Mesendoderm (in vitro differentiated cells): ENCODE measurements around the gene MUS81.

Experiments
- DNase-seq: peaks from one replicate; pipeline ENCODE4 v3.0.0; 2013
- H2AK5ac ChIP-seq: 2 replicates; pipeline ENCODE4 v1.6.1; 2013; ENCODE audit warnings: low read length, inconsistent platforms
- H2BK120ac ChIP-seq: 2 replicates; pipeline ENCODE4 v1.6.1; 2013; ENCODE audit warnings: low read depth, mild to moderate bottlenecking, low read length, moderate library complexity, mixed read lengths
- H2BK15ac ChIP-seq: replicated peaks from 2 replicates; pipeline ENCODE4 v1.6.1; 2013; ENCODE audit warnings: low read depth, mild to moderate bottlenecking, moderate library complexity
- H2BK5ac ChIP-seq: 2 replicates; pipeline ENCODE4 v1.6.1; 2013; ENCODE audit warnings: low read length, inconsistent platforms
- H3K18ac ChIP-seq: 2 replicates; pipeline ENCODE4 v1.6.1; 2013; ENCODE audit warnings: mild to moderate bottlenecking, low read length, mixed read lengths
- H3K23ac ChIP-seq: one replicate; pipeline ENCODE4 v1.6.1; 2013; ENCODE audit warnings: low read length
- H3K27ac ChIP-seq: 2 replicates; pipeline ENCODE4 v1.5.1; 2013; ENCODE audit warnings: low read depth, mild to moderate bottlenecking, inconsistent platforms, low read length, moderate library complexity
- H3K27me3 ChIP-seq: 2 replicates; pipeline ENCODE4 v1.6.1; 2013; ENCODE audit warnings: low read length, control low read depth, mild to moderate bottlenecking, inconsistent platforms; ENCODE audit not compliant: insufficient read depth, poor library complexity
- H3K36me3 ChIP-seq: 2 replicates; pipeline ENCODE4 v1.6.1; 2013; ENCODE audit warnings: low read length, inconsistent platforms; ENCODE audit not compliant: control insufficient read depth, insufficient read depth
- H3K4ac ChIP-seq: one replicate; pipeline ENCODE4 v1.6.1; 2013; ENCODE audit warnings: low read depth, mild to moderate bottlenecking, low read length, moderate library complexity
- H3K4me1 ChIP-seq: 2 replicates; pipeline ENCODE4 v1.6.1; 2013; ENCODE audit warnings: low read depth, low read length, inconsistent platforms; ENCODE audit not compliant: control insufficient read depth
- H3K4me2 ChIP-seq: 2 replicates; pipeline ENCODE4 v1.6.1; 2013; ENCODE audit warnings: low read length
- H3K4me3 ChIP-seq: 2 replicates; pipeline ENCODE4 v1.5.1; 2013; ENCODE audit warnings: mild to moderate bottlenecking, low read length
- H3K56ac ChIP-seq: one replicate; pipeline ENCODE4 v1.6.1; 2013; ENCODE audit warnings: low read length
- H3K79me1 ChIP-seq: 2 replicates; pipeline ENCODE4 v1.6.1; 2013; ENCODE audit warnings: low read length, inconsistent platforms
- H3K79me2 ChIP-seq: 2 replicates; pipeline ENCODE4 v1.6.1; 2013; ENCODE audit warnings: mild to moderate bottlenecking, low read length; ENCODE audit not compliant: control insufficient read depth, insufficient read depth
- H3K9ac ChIP-seq: 2 replicates; pipeline ENCODE4 v1.6.1; 2013; ENCODE audit warnings: low read length, inconsistent platforms
- H4K5ac ChIP-seq: one replicate; pipeline ENCODE4 v1.6.1; 2013; ENCODE audit warnings: low read length
- H4K8ac ChIP-seq: one replicate; pipeline ENCODE4 v1.6.1; 2013; ENCODE audit warnings: low read depth, mild to moderate bottlenecking, control low read depth, low read length, moderate library complexity
- WGBS: extraction: QIAGEN DNeasy Blood & Tissue Kit; methylation state at CpG from one replicate; pipeline ENCODE4 v1.1.7; 2013; ENCODE audit warnings: low lambda C conversion rate, missing lambda C conversion rate; ENCODE audit not compliant: insufficient coverage; ENCODE audit errors: extremely low coverage; 5-methylcytosine and 5-hydroxymethylcytosine counted together

Gene MUS81

GRCh38 chr11:65900899-65901180, 40.6 kb downstream of the MUS81 start:
- Histone ChIP-seq H2BK15ac (no peak overlapping the region), H3K79me1 (no peaks in the 10 kb centered on the region), H3K9ac (no peak overlapping the region), H3K56ac (no peak overlapping the region), H3K4me3 (no peak overlapping the region), H3K4me2 (no peak overlapping the region), H3K4ac (no peak overlapping the region), H2BK5ac (no peak overlapping the region), H2BK120ac (no peak overlapping the region), H3K79me2 (no peaks in the 10 kb centered on the region), H3K27ac (no peak overlapping the region), H3K4me1 (no peaks in the 10 kb centered on the region), H3K23ac (no peak overlapping the region), H4K5ac (no peak overlapping the region), H2AK5ac (no peak overlapping the region), H3K36me3 (no peaks in the 10 kb centered on the region), H3K18ac (no peak overlapping the region), H3K27me3 (peaks cover 7% of the 10 kb centered on the region), H4K8ac (no peak overlapping the region)
- WGBS = no CpG with 5 or more reads among the region's 11 CpGs
- no peak for DNase-seq

- Histone ChIP-seq H3K79me2 (no peaks in the 10 kb centered on the region), H4K5ac (no peak overlapping the region), H3K27ac (no peak overlapping the region), H2BK5ac (no peak overlapping the region), H3K18ac (no peak overlapping the region), H2BK120ac (no peak overlapping the region), H3K27me3 (peaks cover 7% of the 10 kb centered on the region), H3K4me3 (no peak overlapping the region), H3K36me3 (no peaks in the 10 kb centered on the region), H3K79me1 (no peaks in the 10 kb centered on the region), H3K56ac (peak overlapping the region; percentile 34), H3K4me2 (no peak overlapping the region), H3K23ac (no peak overlapping the region), H4K8ac (no peak overlapping the region), H2AK5ac (no peak overlapping the region), H2BK15ac (no peak overlapping the region), H3K4me1 (no peaks in the 10 kb centered on the region), H3K4ac (no peak overlapping the region), H3K9ac (no peak overlapping the region)
- WGBS = no CpG with 5 or more reads among the region's 5 CpGs
- DNase-seq = peak; percentile 96
These were observed 42.8 kb downstream of the MUS81 start for GRCh38 chr11:65903068-65903481.

- Histone ChIP-seq H3K4me3 (no peak overlapping the region), H2AK5ac (no peak overlapping the region), H3K23ac (no peak overlapping the region), H3K9ac (no peak overlapping the region), H2BK15ac (no peak overlapping the region), H3K27me3 (peaks cover 7% of the 10 kb centered on the region), H3K18ac (no peak overlapping the region), H2BK120ac (no peak overlapping the region), H3K4me2 (no peak overlapping the region), H3K56ac (no peak overlapping the region), H3K27ac (no peak overlapping the region), H3K36me3 (no peaks in the 10 kb centered on the region), H3K79me1 (no peaks in the 10 kb centered on the region), H4K8ac (no peak overlapping the region), H2BK5ac (no peak overlapping the region), H3K4ac (no peak overlapping the region), H3K79me2 (no peaks in the 10 kb centered on the region), H4K5ac (no peak overlapping the region), H3K4me1 (no peaks in the 10 kb centered on the region)
- WGBS = no CpG with 5 or more reads among the region's 8 CpGs
- DNase-seq = no peak
These were observed 43.5 kb downstream of the MUS81 start for GRCh38 chr11:65903715-65904114.

GRCh38 chr11:65906602-65907001, 46.4 kb downstream of the MUS81 start:
- Histone ChIP-seq H3K4me1 (peaks cover 1% of the 10 kb centered on the region), H2BK120ac (no peak overlapping the region), H3K27ac (no peak overlapping the region), H2BK5ac (no peak overlapping the region), H4K8ac (no peak overlapping the region), H4K5ac (no peak overlapping the region), H3K23ac (no peak overlapping the region), H3K18ac (no peak overlapping the region), H3K56ac (no peak overlapping the region), H2BK15ac (no peak overlapping the region), H3K4ac (no peak overlapping the region), H3K4me3 (no peak overlapping the region), H2AK5ac (no peak overlapping the region), H3K4me2 (no peak overlapping the region), H3K36me3 (no peaks in the 10 kb centered on the region), H3K79me2 (no peaks in the 10 kb centered on the region), H3K79me1 (no peaks in the 10 kb centered on the region), H3K9ac (no peak overlapping the region), H3K27me3 (no peaks in the 10 kb centered on the region)
- no CpG with 5 or more reads among the region's 5 CpGs for WGBS
- DNase-seq = no peak

GRCh38 chr11:65907878-65908277, 47.6 kb downstream of the MUS81 start:
- H2AK5ac ChIP-seq = no peak overlapping the region
- no peak overlapping the region for H3K18ac ChIP-seq
- H3K36me3 ChIP-seq = no peaks in the 10 kb centered on the region
- no peak overlapping the region for H2BK120ac ChIP-seq
- H3K4me2 ChIP-seq = no peak overlapping the region
- H2BK5ac ChIP-seq = no peak overlapping the region
- no peak overlapping the region for H3K4ac ChIP-seq
- H3K79me2 ChIP-seq = no peaks in the 10 kb centered on the region
- no peak overlapping the region for H3K27ac ChIP-seq
- peaks cover 2% of the 10 kb centered on the region for H3K4me1 ChIP-seq
- whole genome bisulfite sequencing = no CpG with 5 or more reads among the region's 6 CpGs
- no peak overlapping the region for H3K56ac ChIP-seq
- H4K5ac ChIP-seq = no peak overlapping the region
- no peak overlapping the region for H3K9ac ChIP-seq
- no peak overlapping the region for H4K8ac ChIP-seq
- H3K79me1 ChIP-seq = no peaks in the 10 kb centered on the region
- H3K23ac ChIP-seq = no peak overlapping the region
- no peak overlapping the region for H3K4me3 ChIP-seq
- H2BK15ac ChIP-seq = no peak overlapping the region
- DNase-seq = no peak
- H3K27me3 ChIP-seq = no peaks in the 10 kb centered on the region

- Histone ChIP-seq H3K9ac (peak overlapping the region; percentile 45), H2BK120ac (no peak overlapping the region), H3K36me3 (no peaks in the 10 kb centered on the region), H3K4ac (no peak overlapping the region), H3K56ac (peak overlapping the region; percentile 85), H2BK15ac (no peak overlapping the region), H3K4me1 (peaks cover 2% of the 10 kb centered on the region), H2BK5ac (no peak overlapping the region), H3K79me2 (no peaks in the 10 kb centered on the region), H2AK5ac (no peak overlapping the region), H4K5ac (no peak overlapping the region), H3K4me2 (no peak overlapping the region), H4K8ac (no peak overlapping the region), H3K27me3 (no peaks in the 10 kb centered on the region), H3K4me3 (no peak overlapping the region), H3K79me1 (no peaks in the 10 kb centered on the region), H3K27ac (no peak overlapping the region), H3K23ac (no peak overlapping the region), H3K18ac (no peak overlapping the region)
- WGBS = no CpG with 5 or more reads among the region's 14 CpGs
- peak; percentile 87 for DNase-seq
These were observed 51.7 kb downstream of the MUS81 start for GRCh38 chr11:65911682-65912568.
